Hepatocyte (in vitro differentiated cells): ENCODE data around the gene EPHA1.

ENCODE experiments used
- EZH2phosphoT487 ChIP-seq: fragments of 200-600 bp; sonication (generic); IDR thresholded peaks from one replicate; pipeline ENCODE4 v1.6.1; 2018; ENCODE audit warnings: antibody characterized with exemption, mild to moderate bottlenecking, low read depth, moderate library complexity; ENCODE audit not compliant: unreplicated experiment, severe bottlenecking
- TF ChIP-seq, protein P1 (sequence below): fragments of 200-600 bp; sonication (generic); IDR thresholded peaks from 2 replicates; pipeline ENCODE4 v1.5.1; 2016; ENCODE audit warnings: antibody characterized with exemption, mild to moderate bottlenecking; ENCODE audit not compliant: poor library complexity

DNA sequence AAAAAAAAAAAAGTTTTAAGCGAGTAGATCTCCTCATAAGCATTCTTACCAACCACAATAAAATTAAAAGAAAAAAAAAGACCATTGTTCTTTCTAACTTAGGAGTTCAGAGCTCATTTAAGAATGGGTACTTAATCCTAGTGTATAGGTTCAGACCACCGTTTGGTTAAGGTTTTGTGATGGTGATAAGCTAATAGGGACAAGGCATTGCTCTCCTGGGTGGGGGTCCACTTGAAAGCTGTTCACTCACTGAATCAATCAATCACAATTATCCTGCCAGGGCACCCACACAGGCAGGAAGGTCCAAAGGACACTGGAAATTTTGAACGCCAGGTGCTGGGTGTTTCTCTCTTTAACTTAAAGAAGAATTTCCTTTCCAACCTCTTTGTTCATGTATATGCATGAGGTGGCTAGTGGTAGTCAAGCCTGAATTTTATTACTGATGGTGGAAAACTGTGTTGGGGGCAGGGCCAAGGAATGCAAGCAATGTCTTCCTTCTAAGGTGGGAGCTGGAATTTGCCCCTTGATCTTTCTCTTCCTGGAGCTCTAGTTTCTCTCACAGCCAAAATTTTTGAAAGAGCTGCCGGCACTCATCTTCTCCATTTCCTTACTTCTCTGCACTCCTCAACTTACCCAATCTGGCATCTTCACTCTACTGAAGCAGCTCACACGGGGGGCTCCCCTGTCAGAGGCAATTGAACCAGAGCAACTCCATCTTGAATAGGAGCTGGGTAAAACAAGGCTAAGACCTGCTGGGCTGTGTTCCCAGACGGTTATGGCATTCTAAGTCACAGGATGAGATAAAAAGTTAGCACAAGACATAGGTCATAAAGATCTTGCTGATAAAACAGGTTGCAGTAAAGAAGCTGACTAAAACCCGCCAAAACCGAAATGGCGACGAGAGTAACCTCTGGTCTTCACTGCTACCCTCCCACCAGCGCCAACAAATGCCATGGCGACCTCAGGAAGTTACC is 38.7 kb downstream of the EPHA1 start:
- TF ChIP-seq, protein P1, sequence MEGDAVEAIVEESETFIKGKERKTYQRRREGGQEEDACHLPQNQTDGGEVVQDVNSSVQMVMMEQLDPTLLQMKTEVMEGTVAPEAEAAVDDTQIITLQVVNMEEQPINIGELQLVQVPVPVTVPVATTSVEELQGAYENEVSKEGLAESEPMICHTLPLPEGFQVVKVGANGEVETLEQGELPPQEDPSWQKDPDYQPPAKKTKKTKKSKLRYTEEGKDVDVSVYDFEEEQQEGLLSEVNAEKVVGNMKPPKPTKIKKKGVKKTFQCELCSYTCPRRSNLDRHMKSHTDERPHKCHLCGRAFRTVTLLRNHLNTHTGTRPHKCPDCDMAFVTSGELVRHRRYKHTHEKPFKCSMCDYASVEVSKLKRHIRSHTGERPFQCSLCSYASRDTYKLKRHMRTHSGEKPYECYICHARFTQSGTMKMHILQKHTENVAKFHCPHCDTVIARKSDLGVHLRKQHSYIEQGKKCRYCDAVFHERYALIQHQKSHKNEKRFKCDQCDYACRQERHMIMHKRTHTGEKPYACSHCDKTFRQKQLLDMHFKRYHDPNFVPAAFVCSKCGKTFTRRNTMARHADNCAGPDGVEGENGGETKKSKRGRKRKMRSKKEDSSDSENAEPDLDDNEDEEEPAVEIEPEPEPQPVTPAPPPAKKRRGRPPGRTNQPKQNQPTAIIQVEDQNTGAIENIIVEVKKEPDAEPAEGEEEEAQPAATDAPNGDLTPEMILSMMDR: no peak
- no peak for TF ChIP-seq EZH2phosphoT487
